ELR (cell line): ENCODE data around the gene ME1.
"Not testable (repeated sequence)": the region's sequence is repeated elsewhere in the genome, so short reads cannot be mapped to it uniquely, and the experiment has no call there.

Experiments
- DNase-seq: peaks from one replicate; pipeline ENCODE4 v3.0.0-alpha.2; 2015; ENCODE audit warnings: low read depth

The ME1 gene

DNA sequence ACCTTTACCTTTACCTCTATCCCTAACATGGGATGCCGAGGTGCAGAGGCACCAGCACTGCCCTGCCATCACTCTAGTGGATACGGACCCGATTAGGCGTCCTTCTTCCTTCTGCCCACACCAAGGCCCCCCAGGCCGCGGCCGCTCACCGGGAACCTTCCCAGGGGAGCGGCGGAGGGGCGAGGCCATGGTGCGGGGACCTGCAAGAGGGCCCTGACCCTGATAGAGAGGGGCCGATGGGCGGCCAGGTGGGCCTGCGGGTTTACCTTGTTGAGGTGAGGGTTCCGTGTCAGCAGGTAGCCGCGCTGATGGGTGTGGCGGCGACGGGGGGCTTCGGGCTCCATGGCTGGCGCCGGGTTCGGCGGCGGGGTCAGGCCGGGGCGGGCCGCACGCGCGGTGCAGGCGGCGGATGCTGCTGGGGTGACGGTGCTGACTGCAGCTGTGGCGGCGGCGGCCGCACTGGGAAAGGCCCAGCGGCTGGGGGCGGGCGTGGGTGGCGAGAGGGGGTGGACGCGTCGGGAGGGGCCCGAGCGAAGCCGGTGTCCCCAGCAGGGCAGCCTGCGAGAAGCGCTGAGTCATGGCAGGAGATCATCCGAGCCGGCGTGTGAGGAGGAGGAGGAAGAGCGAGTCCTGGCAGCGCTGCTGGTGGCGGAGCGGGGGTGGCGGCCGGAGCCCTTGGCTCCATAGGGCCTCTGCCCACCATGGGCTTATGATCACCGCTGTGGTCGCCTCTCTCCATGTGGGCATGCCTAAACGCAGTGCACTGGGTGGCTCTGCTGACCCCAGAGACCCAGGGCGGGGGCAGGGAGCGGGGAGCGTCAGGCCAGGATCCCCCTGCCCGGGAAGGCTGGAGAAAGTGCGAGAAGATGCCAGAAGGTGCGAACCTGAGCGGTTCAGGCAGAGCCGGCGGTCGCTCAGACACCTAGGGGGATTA lies at the start of gene ME1:
ME1 (minus strand) TSS at position 441 of the 934 bp plus-strand sequence; CDS start at position 344, 97 bp downstream.
- peak; percentile 90 for DNase-seq

DNA sequence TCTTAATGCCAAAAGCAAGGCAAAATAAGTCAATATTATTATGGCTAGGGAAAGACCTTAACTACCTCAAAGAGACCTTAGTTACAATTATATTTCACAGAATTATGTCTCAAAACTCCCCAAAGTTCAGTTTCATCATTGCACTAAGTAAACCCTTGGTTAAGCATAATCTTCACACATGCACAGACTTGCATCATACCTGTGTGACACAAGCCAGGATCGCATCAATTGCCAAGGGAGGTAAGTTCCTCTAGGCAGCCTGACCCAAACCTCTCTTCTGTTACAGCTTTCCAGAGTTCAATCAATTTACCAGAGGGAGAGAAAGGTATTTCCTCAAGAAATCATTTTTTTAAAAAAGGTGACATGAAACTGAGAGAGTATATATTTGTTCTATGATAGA lies 49.6 kb upstream of the ME1 start:
- DNase-seq, result no peak

DNA sequence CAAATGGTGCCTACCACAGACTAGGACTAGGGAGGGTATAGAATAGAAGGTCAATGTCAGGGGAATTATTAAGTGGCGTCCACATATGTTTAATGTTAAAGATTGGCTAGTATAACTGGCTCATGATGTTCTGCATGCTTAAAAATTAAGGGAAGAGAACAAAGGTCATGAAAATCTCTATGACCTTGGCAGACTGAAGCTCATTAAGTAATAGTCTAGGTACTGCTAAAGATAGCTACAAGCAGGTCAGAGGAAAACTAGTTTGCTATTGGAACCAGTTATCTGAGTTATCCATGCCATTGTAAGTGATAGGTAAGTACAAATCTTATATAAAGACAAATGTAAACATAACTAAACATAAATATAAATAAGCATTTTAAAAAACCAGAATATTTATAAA lies 48.5 kb upstream of the ME1 start:
- no peak for DNase-seq

DNA sequence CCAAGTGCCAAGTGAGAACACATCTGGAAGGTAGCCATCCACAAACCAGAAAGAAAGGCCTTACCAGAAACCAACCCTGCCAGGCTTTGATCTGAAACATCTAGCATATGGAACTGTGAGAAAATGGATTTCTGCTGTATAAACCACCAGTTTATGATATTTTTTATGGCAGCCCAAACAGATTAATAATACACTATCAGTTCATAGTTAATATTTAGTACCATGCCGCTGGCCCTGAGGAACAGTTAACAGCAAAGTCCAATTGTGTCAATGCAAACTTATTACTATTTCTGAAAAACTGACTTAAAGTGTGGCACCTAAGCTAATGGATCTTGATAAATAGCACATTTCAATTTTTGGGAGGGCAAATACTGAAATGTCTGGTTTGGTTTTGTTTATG lies 46.1 kb upstream of the ME1 start:
- DNase-seq, result no peak

DNA sequence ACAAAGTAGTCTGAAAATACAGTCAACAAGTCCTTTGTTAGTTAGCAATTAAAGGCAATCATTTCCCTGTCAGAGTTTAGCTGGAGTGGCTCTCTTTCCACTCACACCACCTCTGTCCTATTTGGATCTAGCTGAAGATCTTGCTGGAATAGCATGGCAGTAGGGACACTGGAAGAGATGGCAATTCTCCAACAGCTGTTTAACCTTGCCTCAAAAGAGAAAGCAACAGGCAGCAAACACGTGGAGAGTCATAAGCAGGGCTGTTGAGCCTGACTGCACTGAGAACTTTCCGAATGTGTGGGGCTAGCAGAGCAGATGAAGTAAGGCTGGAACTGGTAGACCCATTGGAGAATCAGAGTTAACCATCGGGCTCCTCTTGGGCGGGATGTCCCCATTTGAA lies 43.5 kb upstream of the ME1 start:
- DNase-seq, result no peak

DNA sequence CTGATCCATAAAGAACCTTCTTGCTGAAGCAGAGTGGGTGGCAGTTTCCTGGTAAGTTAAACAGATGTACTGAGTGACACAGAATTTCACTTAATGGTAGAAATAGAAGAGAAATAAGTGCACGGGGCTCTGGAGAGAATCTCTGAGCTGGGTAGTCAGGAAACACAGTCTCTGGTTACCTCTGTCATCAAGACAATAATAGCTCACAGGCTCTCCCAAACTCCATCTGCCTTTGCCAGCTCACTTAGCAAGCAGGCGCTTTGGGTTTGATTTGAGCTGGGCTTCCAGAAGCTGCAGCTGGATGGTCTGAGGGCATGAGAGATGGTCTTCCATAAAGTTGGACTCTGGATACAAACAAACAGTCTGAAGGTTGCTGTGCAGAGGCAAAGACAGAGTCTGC lies 41.9 kb upstream of the ME1 start:
- DNase-seq, result no peak

DNA sequence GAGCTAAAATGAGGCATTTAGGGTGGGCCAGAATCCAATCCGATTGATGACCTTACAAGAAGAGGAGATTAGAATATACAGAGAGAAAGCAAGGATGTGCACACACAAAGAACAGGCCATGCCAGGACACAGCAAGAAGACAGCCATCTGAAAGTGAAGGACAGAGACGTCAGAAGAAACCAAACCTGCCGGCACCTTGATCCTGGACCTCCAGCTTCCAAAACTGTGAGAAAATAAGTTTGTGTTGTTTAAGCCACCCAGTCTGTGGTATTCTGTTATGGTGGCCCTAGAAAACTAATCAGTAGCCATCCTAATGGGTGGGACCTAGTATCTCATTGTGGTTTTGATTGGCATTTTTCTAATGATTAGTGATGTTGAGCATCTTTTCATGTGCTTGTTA lies 39.7 kb upstream of the ME1 start:
- no peak for DNase-seq

DNA sequence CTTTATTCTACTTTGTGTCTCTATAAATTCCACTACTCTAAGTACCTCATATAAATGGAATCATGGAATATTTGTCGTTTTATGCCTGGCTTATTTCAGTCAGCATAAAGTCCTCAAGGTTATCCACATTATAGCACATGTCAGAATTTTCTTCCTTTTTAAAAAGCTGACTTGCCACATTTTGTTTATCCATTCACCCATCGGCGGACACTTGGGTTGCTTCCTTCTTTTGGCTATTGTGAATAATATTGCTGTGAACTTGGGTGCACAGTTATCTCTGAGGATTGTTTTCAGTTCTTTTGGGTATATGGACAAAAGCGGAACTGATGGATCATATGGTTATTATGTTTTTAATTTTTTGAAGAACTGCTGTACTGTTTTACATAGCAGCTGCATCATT lies 39.1 kb upstream of the ME1 start:
- DNase-seq, result no peak

DNA sequence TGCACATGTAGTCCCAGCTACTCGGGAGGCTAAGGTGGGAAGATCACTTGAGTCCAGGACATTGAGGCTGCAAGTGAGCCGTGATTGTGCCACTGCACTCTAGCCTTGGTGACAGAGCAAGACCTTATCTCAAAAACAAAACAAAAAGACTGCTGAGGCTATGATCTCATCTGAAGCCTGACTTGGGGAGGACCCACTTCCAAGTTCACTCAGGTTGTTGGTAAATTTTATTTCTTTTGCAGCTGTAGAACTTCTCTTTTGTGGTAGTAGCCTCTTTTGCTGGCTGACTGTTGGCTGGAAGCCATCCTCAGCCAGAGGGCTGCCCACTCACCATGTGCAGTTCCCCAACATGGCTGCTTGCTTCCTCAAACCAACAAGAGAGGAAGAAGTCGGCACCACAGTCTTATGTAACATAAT lies 36.8 kb upstream of the ME1 start:
- no peak for DNase-seq

DNA sequence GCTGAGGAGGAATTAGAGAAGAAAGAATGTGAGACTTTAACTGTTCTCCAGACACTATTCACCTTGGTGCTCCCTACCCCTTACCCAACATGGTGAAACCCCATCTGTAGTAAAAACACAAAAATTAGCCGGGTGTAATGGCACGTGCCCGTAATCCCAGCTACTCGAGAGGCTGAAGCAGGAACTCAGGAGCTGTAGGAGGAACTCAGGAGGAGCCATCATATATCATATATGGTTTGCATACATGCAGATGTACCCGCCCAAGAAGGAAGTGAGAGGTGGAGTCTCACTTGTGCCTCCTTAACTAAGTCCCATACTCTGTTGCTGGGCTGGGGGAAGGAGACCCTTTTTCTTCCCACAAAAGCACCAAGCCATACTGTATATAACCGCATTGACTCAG lies 35.5 kb upstream of the ME1 start:
- no peak for DNase-seq

DNA sequence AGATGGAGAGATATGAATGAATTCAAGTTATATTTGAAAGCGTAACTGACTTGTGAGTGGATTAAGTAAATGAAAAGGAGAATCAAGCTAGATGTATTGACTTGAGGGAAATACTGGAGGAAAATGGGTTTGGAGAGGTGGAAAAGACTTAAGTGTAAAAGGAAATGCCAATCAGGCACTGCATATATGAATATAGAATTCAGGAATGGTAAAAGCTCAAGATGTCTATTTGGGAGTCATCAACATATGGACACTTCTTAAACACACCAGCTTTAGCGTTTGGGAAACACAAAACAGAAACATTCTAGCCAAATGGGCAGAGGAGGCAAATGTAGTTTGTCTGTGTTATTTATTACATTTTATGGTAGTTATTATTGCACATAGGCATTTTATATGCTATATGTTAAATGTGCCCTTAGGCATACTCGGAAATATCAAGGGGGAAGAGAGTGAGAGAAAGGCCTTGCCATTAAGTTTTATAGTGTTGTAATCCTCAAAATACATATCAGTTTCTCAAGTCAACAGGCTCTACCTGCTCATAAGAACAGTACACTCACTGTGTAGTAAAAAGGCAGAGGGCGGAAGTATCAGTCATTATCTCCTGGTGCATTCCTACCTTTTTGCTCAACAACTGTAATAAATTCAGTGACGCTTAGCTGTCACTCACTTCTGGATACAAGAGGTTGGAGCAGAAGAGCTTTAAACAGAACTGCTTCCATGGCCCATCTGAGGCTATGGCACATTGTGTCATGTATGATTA lies 33.7 kb upstream of the ME1 start:
- peak; percentile 6 for DNase-seq

DNA sequence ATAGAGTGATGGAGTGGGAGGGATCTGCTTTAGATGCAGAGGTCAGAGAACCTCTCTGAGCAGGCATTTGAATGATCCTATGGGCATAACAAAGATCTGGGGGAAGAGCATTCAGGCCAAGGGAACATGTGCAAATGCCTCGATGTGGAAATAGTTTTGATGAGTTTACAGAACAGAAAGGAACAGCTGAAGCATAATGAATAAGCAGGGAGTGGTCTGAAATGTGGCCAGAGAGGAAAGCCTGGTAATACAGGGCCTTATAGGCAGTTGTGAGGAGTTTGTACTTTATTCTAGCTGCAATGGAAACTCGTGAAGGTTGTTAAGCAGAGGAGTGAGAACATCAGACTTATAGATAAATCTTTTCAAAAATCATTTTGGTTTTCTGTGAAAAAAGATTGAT lies 33.0 kb upstream of the ME1 start:
- DNase-seq, result peak; percentile 8

DNA sequence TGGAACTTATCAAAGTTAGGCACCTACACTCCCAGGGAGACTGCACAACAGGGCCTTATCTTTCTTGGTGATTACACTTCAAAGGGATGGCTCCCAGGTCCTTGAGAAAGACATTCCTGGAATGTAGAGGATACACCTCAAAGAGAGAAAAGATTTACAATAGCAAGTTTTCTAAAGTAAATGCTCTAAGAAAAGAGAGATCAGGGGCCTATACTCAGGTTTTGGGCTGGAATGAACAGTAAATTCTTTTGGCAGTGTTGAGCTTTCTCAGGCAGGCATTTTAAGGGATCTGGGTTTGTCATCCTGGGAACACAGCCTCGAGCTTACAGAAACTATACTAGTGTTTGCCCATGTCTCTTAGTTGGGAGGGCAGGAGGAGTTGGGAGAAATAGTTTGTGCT lies 31.7 kb upstream of the ME1 start:
- DNase-seq, result no peak

DNA sequence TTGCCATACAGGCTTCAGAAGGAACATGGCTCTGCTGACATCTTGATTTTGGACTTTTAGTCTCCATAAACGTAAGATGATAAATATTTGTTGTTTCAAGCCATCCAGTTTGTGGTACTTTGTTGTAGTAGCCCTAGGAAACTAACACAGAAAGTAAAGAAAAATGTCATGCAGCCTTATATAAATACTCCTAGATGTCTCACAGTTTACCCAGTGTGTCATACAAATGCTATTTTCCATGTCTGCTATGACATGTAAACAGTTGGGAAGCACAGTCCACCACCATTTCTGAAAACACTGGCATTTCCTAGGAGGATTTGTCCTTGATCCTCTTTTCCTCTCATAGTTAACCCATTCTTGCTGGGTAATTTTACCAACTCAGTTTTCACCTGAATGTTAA lies 30.6 kb upstream of the ME1 start:
- DNase-seq, result peak; percentile 46

DNA sequence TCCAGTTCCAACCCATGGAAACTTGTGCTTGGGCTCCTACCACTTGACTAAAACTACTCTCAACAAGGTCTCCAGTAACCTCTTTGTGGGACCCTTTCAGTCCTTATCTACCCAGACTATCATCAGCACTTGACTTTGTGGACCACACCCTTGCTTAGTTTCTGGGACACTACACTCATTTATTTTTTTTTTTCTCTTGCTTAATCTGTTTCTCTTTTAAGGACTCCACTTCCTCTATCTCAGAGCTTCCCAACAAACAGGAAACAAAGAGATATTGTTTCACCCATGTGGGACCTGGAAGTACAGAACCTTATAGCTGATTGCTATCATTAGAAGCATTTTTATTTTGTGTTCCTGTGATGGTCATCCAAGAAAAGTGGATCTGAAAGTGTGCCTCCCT lies 28.8 kb upstream of the ME1 start:
- peak; percentile 8 for DNase-seq

DNA sequence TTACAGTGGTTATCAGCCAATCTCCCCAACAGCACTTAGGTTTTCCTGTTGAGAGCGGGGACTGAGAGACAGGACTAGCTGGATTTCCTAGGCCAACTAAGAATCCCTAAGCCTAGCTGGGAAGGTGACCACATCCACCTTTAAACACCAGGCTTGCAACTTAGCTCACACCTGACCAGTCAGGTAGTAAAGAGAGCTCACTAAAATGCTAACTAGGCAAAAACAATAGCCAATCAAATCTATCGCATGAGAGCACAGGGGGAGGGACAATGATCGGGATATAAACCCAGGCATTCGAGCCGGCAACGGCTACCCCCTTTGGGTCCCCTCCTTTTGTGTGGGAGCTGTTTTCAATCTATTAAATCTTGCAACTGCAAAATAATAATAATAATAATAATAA lies 19.2 kb upstream of the ME1 start:
- DNase-seq, result not testable (repeated sequence)

DNA sequence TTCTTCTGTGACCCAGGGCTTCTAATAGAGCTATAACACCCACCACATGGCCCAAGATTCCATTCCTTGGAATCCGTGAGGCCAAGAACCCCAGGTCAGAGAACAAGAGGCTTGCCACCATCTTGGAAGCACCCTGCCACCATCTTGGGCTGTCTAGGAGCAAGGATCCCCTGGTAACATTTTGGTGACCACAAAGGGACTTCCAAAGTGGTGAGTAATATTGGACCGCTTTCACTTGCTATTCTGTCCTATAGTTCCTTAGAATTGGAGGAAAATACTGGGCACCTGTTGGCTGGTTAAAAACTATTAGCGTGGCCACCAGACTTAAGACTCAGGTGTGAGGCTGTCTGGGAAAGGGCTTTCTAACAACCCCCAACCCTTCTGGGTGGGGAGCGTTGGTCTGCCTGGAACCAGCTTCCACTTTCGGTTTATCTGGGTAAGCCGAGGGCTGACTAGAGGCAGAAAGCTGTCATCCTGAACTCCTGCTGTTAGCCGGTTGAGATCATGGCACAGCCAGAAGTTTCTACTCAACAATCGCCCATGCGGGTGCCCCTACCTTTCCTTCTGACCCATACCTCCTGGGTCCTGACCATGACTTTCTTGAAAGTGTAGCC lies 13.3 kb upstream of the ME1 start:
- DNase-seq, result not testable (repeated sequence)

DNA sequence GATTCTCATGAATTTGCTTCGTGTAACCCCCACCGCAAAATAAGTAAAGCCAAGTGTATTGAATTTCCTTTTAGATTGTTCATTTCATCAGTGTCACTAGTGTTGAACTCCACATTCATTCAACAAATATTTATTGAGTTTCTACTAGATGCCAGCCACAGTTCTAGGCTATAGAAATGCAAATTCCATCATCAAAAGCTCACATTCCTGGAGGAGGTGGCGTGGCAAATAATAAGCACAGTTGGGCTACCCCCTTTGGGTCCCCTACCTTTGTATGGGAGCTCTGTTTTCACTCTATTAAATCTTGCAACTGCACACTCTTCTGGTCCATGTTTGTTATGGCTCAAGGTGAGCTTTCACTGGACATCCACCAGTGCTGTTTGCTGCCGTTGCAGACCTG lies 12.7 kb upstream of the ME1 start:
- no peak for DNase-seq

DNA sequence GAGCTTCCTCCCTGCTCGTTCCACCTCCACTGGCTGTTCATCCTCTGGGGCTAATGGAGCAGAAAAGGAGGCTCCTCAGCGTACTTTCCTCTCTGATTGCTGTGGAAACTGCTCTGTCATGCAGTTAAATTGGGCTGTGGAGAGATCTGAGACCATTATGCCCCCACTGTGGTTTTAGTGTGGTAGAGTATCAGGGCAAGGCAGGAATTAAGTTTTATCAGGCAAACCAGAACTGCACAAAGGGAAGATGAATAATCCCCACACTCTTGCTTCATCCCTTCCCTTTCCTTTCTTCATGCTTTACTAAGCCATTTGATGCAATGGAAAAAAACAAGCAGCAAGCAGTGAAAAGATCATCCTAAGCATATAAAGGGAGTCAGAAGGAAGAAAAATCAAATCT lies 11.9 kb upstream of the ME1 start:
- no peak for DNase-seq

DNA sequence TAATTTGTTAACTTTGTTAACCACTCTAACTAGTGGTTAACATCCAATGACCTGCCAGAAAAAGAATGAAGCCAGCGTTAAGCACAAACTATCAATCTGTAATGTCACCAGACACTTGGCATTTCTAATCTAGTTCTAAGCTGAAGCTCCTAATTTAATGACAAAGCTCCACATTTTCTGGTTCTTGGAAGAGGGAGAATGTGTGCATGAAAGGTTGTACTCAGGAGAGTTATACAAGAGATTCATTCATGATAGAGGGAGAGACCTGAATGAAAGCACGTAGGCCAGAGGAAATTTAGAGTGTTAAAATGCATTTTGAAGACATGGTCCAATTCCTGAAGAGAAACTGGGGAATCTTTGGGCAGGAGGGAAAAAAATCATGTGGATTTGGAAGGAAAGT lies 8.3 kb upstream of the ME1 start:
- DNase-seq, result no peak

DNA sequence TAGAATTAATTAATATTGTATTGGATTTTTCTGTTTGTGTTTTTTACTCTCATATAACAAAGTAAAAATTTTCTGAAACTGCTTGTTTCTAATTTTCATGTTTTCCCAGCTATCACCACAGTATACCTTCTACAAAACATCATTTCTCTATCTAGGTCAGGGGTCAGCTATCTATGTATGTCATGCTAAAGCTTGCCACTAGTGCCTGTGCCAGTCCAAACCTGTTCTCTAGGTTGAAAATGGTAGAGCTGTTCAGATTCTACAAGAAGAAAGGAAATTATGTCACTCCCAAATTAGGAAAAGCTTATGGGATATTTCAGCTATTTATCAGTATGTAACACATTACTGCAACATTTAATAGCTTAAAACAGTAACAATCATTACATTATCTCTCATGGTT lies 5.8 kb upstream of the ME1 start:
- DNase-seq, result no peak

DNA sequence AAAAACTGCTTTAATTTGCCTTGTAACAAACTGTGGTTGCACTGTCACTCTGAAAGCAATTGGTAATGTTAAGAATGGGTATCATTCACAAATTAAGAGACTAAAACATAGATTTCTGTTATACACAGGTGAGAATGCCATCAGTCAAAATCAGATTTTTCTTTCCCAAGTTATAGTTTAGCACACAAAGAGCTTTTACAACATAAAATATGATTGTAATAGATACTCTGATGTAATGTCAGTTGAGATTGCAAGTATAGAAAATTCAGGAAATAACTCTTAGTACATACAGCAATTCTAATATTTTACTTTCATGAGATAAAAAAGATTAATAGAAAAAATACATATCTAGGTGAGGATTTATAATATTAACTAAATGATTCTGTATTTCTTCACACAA lies 2.3 kb upstream of the ME1 start:
- no peak for DNase-seq

DNA sequence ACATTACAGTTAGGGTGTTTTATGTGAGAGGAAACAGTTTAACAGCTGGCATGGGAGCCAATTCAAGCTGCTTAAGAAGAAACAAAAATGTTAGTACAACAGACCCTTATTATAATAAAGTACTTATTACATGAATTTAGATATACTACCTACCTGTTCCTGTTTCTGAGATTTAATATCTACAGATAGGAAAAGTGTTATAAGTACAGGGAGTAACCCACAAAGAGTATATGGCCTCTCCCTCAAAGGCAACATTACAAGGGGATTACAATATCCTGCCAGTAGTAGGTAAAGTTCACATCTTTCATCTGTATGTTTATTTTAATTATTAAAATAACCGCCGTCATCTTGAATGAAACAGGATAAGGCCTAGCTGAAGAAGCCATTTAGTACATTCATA lies 1.8 kb upstream of the ME1 start:
- no peak for DNase-seq
